GM12892 (cell line): ENCODE results near the gene PPM1D.
"Not testable (repeated sequence)": the region's sequence is repeated elsewhere in the genome, so short reads cannot be mapped to it uniquely, and the experiment has no call there.

ENCODE experiments used
- DNase-seq: peaks from one replicate; pipeline ENCODE4 v3.0.0; 2011; ENCODE audit not compliant: insufficient read length
- FAIRE-seq: peaks from 2 replicates; lab custom pipeline; 2011; peaks lifted over from hg19 to GRCh38; lab: Jason Lieb, UNC
- POLR2A ChIP-seq: IDR thresholded peaks from 2 replicates; pipeline ENCODE4 v1.6.1; 2011; ENCODE audit warnings: low read depth, low read length, control low read depth
- POLR2AphosphoS5 ChIP-seq: IDR thresholded peaks from 2 replicates; pipeline ENCODE4 v1.6.1; 2011; ENCODE audit warnings: low read depth, low read length, control low read depth
- TAF1 ChIP-seq: IDR thresholded peaks from 2 replicates; pipeline ENCODE4 v1.6.1; 2011; ENCODE audit warnings: low read depth, mild to moderate bottlenecking, control low read depth, low read length, borderline replicate concordance

The PPM1D gene

GRCh38 chr17:60613325-60613724, 13.3 kb downstream of the PPM1D start:
- TF ChIP-seq POLR2A: no peak
- no peak for FAIRE-seq
- no peak for DNase-seq

GRCh38 chr17:60613796-60614195, 13.8 kb downstream of the PPM1D start:
- DNase-seq, FAIRE-seq: not testable (repeated sequence)

- not testable (repeated sequence) for DNase-seq, FAIRE-seq
Measured at GRCh38 chr17:60614247-60614646, 14.3 kb downstream of the PPM1D start.

GRCh38 chr17:60615108-60615507, 15.1 kb downstream of the PPM1D start:
- FAIRE-seq: no peak
- no peak for TF ChIP-seq TAF1
- TF ChIP-seq POLR2A: no peak

GRCh38 chr17:60615840-60616239, 15.8 kb downstream of the PPM1D start:
- FAIRE-seq (no peak), DNase-seq (no peak)
- TF ChIP-seq POLR2AphosphoS5: no peak
- TF ChIP-seq POLR2A: no peak
- TF ChIP-seq TAF1: no peak

More at GRCh38 chr17:60615108-60615507, 15.1 kb downstream of the PPM1D start:
- no peak for DNase-seq

- DNase-seq: no peak
- TF ChIP-seq POLR2AphosphoS5 (no peak), TAF1 (no peak), POLR2A (no peak)
- no peak for FAIRE-seq
Measured at GRCh38 chr17:60618080-60618479, 18.1 kb downstream of the PPM1D start.

DNA sequence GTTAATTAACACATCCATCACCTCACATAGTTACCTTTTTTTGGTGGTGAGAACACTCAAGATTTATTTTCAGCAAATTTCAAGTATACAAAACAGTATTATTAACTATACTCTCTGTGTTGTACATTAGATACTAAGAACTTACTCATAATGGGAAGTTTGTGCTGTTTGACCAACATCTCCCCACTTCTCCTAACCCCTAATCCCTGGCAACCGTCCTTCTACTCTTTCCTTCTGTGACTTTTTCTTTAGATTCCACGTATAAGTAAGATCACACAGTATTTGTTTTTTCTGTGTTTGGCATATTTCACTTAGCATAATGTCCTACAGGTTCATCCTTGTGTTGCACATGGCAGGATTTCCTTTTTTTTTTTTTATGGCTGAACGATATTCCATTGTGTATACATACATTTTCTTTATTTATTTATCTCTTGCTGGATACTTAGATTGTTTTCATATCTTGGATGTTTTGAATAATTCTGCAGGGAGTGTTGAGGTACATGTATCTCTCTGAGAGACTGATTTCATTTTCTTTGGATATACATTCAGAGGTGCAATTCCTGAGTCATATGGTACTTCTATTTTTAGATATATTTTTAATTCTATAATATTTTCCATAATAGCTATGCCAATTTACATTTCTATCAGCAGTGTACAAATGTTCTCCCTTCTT, 19.0 kb downstream of the PPM1D start:
- FAIRE-seq (no peak), DNase-seq (no peak)

GRCh38 chr17:60622961-60623360, 23.0 kb downstream of the PPM1D start:
- DNase-seq (no peak), FAIRE-seq (no peak)
- TF ChIP-seq POLR2AphosphoS5: no peak
- no peak for TF ChIP-seq POLR2A
- no peak for TF ChIP-seq TAF1

More for the DNA sequence above, 19.0 kb downstream of the PPM1D start:
- no peak for TF ChIP-seq POLR2A
- no peak for TF ChIP-seq POLR2AphosphoS5
- no peak for TF ChIP-seq TAF1

- FAIRE-seq: no peak
- no peak for DNase-seq
- TF ChIP-seq POLR2A: no peak
- no peak for TF ChIP-seq TAF1
- TF ChIP-seq POLR2AphosphoS5: no peak
Measured at GRCh38 chr17:60623415-60623814, 23.4 kb downstream of the PPM1D start.

- FAIRE-seq (no peak), DNase-seq (no peak)
- TF ChIP-seq POLR2AphosphoS5: no peak
- TF ChIP-seq TAF1: no peak
- TF ChIP-seq POLR2A: no peak
Measured at GRCh38 chr17:60627124-60627523, 27.1 kb downstream of the PPM1D start.

DNA sequence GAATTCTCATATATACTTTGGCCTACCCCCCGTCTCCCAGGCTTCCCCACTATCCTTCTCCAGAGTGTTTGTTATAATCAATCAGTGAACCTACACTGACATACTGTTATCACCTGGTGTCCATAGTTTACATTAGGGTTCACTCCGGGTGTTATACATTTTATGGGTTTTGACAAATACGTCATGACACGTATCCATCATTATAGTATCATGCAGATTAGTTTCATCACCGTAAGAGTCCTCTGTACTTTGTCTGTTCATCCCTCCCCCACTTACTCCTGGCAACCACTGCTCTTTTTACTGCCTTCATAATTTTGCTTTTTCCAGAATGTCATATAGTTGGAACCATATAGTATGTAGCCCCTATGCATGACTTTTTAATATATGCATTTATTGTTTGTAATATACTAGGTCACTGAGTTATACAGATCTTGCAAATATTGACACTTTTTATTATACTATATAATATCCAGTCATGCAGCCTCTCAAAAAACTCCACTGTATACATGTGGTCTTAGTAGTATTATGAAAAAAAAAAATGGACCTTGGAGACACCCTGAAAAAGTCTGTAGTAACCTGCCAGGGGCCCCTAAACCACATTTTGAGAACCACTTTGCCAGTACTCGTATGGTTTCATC, 28.4 kb downstream of the PPM1D start:
- FAIRE-seq (no peak), DNase-seq (no peak)
- TF ChIP-seq POLR2A (no peak), TAF1 (no peak), POLR2AphosphoS5 (no peak)

DNA sequence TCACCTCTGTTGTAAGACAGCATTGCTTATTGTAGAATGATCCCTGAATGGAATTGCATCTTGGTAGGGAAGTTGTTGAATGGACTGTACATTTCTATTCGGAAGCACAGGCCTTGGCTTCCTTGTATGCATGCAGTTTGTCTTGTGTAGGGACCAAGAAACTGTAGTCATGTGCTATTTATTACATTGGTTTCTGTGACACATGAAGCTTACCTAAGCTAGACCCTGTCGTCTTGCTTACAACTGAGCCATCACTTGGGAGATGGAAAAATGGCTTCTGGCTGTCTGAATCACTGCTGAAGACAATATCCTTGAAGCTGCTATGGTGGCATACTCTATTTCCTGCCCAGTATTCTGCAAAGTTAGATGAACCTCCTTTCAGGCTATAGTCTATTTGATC, 29.1 kb downstream of the PPM1D start:
- FAIRE-seq (no peak), DNase-seq (no peak)
- TF ChIP-seq POLR2AphosphoS5 (no peak), TAF1 (no peak), POLR2A (no peak)

- TF ChIP-seq POLR2A (no peak), TAF1 (no peak), POLR2AphosphoS5 (no peak)
- DNase-seq: no peak
- FAIRE-seq: no peak
Measured at GRCh38 chr17:60630352-60630751, 30.4 kb downstream of the PPM1D start.
